IPS-20b (cell line): ENCODE data around the gene CCDC61.

Experiments
- H3K27ac ChIP-seq: one replicate; pipeline ENCODE4 v1.5.1; 2013; ENCODE audit warnings: low read length
- H3K27me3 ChIP-seq: 2 replicates; pipeline ENCODE4 v1.6.1; 2013; ENCODE audit warnings: mild to moderate bottlenecking, low read length, inconsistent platforms; ENCODE audit not compliant: insufficient read depth
- H3K36me3 ChIP-seq: 2 replicates; pipeline ENCODE4 v1.6.1; 2013; ENCODE audit warnings: low read depth, mild to moderate bottlenecking, inconsistent platforms, low read length, moderate library complexity; ENCODE audit not compliant: insufficient read depth
- H3K4me1 ChIP-seq: 2 replicates; pipeline ENCODE4 v1.6.1; 2013; ENCODE audit warnings: mild to moderate bottlenecking, control low read depth, inconsistent platforms, low read length, moderate library complexity; ENCODE audit not compliant: insufficient read depth
- H3K4me3 ChIP-seq: 2 replicates; pipeline ENCODE4 v1.5.1; 2013; ENCODE audit warnings: mild to moderate bottlenecking, low read length, inconsistent platforms
- H3K9ac ChIP-seq: 2 replicates; pipeline ENCODE4 v1.6.1; 2013; ENCODE audit warnings: low read depth, mild to moderate bottlenecking, inconsistent platforms, low read length, moderate library complexity
- H3K9me3 ChIP-seq: 2 replicates; pipeline ENCODE4 v1.6.1; 2013; ENCODE audit warnings: mild to moderate bottlenecking, low read depth, low read length, inconsistent platforms; ENCODE audit not compliant: insufficient read depth

CCDC61 gene

DNA sequence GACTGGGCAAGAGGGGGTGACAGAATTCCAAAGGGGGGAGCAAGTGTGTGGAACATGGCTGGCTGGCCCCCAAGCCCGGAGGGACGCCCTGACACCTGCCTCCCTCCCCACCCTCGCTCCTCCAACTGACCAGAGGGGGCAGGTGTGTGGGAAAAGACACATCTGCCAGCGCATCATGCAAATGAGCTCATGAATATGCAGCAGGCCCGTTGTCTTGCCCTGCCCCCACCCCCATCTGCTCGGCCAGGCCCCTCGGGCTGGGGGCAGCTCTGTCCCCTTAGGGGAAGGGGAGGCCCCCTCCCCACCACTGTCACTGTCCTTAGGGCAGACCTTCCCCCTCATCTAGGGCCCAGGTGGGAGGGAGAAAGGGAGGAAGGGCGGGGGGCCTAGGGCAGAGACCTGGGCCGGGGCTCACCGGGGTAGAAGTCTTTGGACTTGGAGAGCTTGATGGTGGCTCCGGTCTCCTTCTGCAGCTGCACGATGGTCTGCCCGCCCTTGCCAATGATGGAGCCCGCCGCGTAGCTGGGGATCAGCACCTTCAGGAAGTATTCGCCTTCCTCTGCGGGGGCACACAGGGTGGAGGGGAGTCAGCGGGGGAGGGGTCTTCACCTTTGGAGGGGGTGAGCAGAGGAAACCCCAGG lies 34.6 kb upstream of the CCDC61 start:
- peaks cover 7% of the 10 kb centered on the region; the same call in 1 of the 2 replicates for H3K36me3 ChIP-seq

DNA sequence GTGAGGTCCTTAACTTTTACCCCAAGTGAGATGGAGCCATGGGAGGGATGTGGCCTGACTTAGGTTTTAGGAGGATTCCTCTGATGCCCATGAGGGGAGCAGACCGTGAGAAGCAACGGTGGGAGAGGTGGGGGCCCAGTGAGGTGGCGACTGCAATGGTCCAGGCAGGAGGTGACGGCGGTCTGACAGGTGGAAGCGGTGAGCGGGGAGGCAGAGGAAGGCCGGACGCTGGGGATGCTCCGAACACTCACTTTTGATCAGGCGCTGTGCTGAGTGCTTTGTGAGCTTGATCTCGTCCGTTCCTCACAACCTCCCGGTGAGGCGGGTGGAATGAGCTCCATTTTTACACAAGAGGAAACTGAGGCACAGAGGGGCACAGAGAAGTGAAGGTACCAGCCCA lies 33.2 kb upstream of the CCDC61 start:
- H3K27me3 ChIP-seq: no peaks in the 10 kb centered on the region; the same call in 1 of the 2 replicates
- H3K9me3 ChIP-seq: no peaks in the 10 kb centered on the region
- no peak overlapping the region for H3K4me3 ChIP-seq
- no peak overlapping the region for H3K27ac ChIP-seq
- peaks cover 7% of the 10 kb centered on the region; the same call in 1 of the 2 replicates for H3K36me3 ChIP-seq
- H3K9ac ChIP-seq: no peak overlapping the region
- no peaks in the 10 kb centered on the region; the same call in 1 of the 2 replicates for H3K4me1 ChIP-seq

More for the DNA sequence above, 34.6 kb upstream of the CCDC61 start:
- H3K4me1 ChIP-seq: no peaks in the 10 kb centered on the region; the same call in 1 of the 2 replicates
- no peaks in the 10 kb centered on the region for H3K9me3 ChIP-seq
- H3K4me3 ChIP-seq: peak overlapping the region; percentile 52; the same call in 1 of the 2 replicates
- H3K27me3 ChIP-seq: no peaks in the 10 kb centered on the region; the same call in 1 of the 2 replicates
- peak overlapping the region; percentile 39; the same call in 1 of the 2 replicates for H3K9ac ChIP-seq
- H3K27ac ChIP-seq: no peak overlapping the region

DNA sequence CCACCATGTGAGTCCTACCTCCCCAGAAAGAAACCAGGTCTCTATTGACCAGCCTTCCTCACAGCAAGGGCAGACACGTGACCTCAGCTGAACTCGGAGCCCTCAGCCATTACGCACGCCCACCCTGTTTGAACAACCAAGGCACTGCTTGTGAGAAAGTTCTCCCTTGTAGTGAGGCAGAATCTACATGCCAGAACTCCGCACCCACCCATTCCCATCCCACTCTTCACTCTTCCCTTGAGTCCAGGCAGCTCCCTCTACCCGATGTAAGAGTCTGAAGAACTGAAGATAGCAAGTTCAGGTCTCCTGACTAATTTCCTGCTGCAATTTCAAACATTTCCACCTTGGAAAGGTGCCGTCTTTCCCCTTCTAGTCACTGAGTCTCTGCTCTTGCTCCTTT lies 28.0 kb upstream of the CCDC61 start:
- peaks cover 8% of the 10 kb centered on the region for H3K27me3 ChIP-seq

DNA sequence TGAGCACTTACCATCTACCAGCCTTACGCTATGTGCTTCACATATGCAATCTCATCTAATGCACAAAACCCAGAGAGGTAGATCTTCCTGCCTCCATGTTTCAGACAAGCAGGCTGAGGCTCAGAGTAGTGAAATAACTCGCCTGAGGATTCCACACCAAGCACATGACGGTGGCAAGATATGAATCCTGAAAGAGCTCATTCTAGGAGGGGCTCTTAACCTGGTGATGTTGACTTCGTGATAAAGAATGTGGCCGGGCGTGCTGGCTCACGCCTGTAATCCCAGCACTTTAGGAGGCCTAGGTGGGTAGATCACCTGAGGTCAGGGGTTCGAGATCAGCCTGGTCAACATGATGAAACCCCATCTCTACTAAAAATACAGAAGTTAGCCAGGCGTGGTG lies 26.6 kb upstream of the CCDC61 start:
- H3K4me3 ChIP-seq: no peak overlapping the region
- H3K9ac ChIP-seq: no peak overlapping the region
- no peak overlapping the region for H3K27ac ChIP-seq
- H3K9me3 ChIP-seq: no peaks in the 10 kb centered on the region
- no peaks in the 10 kb centered on the region for H3K36me3 ChIP-seq
- peaks cover 14% of the 10 kb centered on the region for H3K27me3 ChIP-seq
- no peaks in the 10 kb centered on the region for H3K4me1 ChIP-seq

More for the DNA sequence above, 28.0 kb upstream of the CCDC61 start:
- H3K36me3 ChIP-seq: no peaks in the 10 kb centered on the region
- no peak overlapping the region for H3K4me3 ChIP-seq
- H3K27ac ChIP-seq: no peak overlapping the region
- H3K9me3 ChIP-seq: no peaks in the 10 kb centered on the region
- no peak overlapping the region for H3K9ac ChIP-seq
- H3K4me1 ChIP-seq: no peaks in the 10 kb centered on the region

DNA sequence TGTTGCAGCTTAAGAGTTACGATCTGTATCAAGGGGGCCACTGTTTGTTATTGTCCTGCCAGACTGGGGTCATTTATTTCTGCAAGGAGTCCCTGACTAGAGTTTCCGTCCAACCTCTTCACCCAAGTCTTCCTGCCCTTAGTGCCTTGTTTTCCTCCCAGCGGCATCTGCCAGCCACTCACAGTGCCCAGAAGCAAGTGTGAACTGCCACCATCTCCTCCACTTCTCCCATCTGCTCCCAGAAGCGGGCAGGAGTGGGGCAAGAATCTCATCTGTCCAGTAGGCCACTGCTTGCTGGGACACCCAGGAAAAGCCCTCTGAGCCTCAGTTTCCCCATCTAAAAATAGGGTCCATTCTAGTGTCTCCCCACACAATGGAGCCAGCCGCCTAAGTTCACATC lies 25.6 kb upstream of the CCDC61 start:
- H3K27me3 ChIP-seq: peaks cover 19% of the 10 kb centered on the region

DNA sequence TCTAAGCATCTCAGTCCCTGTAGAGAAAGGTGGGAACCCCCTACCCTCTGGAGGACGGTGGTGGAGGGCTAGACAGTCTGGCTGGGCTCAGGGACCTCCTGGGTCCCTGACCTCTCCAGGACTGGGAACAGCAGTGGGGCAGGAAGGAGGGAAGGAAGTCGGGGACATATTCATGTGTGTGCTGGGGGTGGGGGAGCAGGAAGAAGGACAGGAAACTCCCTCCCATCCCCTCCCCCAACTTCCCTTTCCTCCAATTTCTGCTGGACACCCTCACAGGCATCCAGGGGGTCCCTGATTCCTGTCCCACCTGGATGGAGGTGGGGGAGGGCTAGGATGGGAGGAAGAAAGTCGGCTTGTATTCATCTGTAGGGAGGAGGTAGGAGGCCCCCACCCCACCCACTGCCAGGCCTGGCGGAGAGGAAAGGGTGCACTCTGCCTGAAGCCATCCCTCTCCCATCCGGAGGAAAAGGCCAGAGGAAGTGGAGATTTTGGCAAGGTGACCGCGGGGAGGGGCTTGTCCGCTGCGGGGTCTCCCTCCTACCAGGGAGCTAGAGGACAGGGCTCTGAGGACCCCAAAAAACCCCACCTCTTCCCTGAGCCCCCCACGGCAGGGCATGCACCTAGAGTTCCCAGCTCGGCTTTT lies 23.9 kb upstream of the CCDC61 start:
- no peak overlapping the region for H3K27ac ChIP-seq
- H3K9me3 ChIP-seq: no peaks in the 10 kb centered on the region
- no peaks in the 10 kb centered on the region; the same call in 1 of the 2 replicates for H3K4me1 ChIP-seq
- H3K27me3 ChIP-seq: peaks cover 19% of the 10 kb centered on the region
- no peak overlapping the region for H3K4me3 ChIP-seq
- no peaks in the 10 kb centered on the region for H3K36me3 ChIP-seq
- H3K9ac ChIP-seq: no peak overlapping the region

More for the DNA sequence above, 25.6 kb upstream of the CCDC61 start:
- Histone ChIP-seq H3K27ac (no peak overlapping the region), H3K4me1 (no peaks in the 10 kb centered on the region), H3K9ac (no peak overlapping the region), H3K4me3 (no peak overlapping the region), H3K36me3 (no peaks in the 10 kb centered on the region), H3K9me3 (no peaks in the 10 kb centered on the region)

DNA sequence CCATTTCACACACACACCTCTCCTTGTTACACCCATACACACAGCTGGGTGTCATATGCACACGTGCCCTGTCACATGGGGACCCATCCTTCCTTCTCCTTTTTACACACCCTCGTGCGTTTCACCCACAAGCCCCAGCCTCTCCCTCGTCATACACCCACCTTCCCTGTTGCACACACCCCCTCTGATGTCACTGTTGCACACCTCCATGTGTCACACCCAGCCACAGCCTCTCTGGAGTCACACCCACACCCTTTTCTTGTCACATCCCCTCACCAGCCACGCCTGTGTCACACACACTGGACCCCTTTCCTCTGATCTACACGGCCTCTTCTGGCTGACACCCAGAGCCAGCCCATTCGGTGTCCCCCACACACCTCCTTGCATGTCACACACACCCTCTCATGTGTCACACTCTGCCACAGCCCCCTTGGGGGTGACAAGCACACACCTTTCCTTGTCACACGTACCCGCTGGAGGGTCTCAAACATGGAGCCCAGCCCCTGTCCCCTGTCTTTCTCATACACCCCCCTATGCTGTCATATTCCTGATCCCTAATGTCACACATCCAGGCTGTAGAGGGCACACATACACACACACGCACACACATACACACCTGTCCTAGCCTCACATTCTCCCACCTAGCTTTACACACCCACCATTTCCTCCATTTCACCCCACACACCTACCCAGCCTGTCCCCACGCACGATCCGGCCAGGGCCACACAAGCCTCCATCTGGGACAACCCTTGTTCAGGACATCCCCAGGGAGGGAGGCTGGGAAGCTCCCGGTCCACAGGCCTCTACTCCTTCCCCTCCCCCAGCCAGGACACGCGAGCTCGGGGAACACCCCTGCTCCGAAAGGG lies 23.0 kb upstream of the CCDC61 start:
- no peaks in the 10 kb centered on the region for H3K9me3 ChIP-seq
- H3K36me3 ChIP-seq: no peaks in the 10 kb centered on the region
- peak overlapping the region; percentile 58; the same call in 1 of the 2 replicates for H3K4me3 ChIP-seq
- peaks cover 19% of the 10 kb centered on the region for H3K27me3 ChIP-seq
- H3K4me1 ChIP-seq: no peaks in the 10 kb centered on the region; the same call in 1 of the 2 replicates
- H3K27ac ChIP-seq: no peak overlapping the region
- H3K9ac ChIP-seq: no peak overlapping the region

DNA sequence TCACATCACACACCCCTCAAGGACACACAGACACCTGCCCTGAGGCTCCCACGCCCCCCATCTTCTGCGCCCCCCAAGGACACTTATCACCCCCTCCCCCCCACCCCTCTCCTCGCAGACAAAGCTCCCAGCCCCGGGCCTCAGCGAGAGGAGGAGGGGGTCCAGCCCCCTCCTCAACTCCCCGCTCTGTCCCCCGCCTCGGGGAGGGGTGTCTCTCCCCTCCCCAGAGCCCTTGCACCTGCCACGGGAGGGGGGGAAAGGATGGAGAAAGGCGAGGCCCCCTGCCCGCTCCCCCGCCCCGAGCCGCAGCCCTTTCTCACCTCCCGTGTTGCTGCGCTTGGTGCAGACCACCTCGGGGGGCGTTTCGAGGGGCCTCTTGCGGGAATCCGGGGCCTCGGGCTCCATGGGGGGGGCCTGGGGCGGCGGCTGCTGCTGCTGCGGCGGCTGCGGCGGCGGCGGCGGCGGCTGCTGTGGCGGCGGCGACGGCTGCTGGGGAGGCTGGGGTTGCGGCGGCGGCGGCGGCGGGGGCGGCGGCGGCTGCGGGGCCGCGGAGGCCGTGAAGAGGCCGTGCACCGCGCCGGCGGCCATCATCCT lies 22.2 kb upstream of the CCDC61 start:
- Histone ChIP-seq H3K27ac (no peak overlapping the region), H3K9me3 (no peaks in the 10 kb centered on the region), H3K4me1 (no peaks in the 10 kb centered on the region; the same call in 1 of the 2 replicates), H3K36me3 (no peaks in the 10 kb centered on the region), H3K4me3 (peak overlapping the region; percentile 58; the same call in 1 of the 2 replicates), H3K27me3 (peaks cover 19% of the 10 kb centered on the region), H3K9ac (no peak overlapping the region)

DNA sequence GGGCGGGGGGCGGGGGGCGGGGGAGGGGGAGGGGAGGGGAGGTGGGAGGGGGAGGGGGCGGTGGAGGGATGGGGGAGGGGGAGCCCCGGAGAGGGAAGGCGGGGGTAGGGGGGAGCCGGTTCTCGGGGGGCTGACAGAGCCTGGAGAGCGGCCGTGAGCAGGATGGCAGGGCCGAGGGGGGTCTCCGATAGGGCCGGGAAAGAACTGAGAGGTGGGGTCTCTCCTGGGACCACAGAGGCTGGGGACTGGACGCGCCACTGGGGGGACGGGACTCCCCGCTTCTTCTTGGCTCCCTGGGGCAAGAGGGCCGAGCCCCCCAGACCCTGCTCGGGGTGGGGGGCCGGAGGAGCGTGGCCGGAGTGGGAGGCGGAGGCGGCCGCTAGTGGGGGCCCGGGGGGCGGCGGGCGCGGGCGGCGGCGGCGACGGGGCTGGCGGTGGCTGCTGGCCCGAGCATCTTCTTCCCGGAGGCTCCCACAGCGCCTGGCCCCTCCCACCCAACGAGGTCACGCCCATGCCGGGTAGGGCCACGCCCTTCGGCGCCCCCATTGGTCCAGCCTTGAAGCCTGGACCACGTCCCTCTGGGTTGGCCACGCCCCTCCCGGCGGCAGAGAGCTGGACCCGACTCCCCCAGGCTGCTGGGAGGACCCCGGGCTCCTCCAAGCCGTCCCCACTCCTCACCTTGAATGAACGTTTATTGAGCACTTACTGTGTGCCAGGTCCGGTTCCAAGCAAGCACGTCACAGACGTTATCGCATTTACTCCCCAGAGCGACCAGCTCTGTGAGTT lies 21.5 kb upstream of the CCDC61 start, which contains the start of gene NOVA2:
Gene NOVA2 (minus strand): TSS at position 313 of the 786 bp plus-strand sequence. CDS start 514 bp downstream, outside the sequence.
- H3K36me3 ChIP-seq: no peaks in the 10 kb centered on the region
- H3K27ac ChIP-seq: no peak within 1 kb of the TSS
- H3K9me3 ChIP-seq: no peaks in the 10 kb centered on the region
- no peaks in the 10 kb centered on the region; the same call in 1 of the 2 replicates for H3K4me1 ChIP-seq
- no peak within 1 kb of the TSS for H3K9ac ChIP-seq
- peak within 1 kb of the TSS; percentile 62; the same call in 1 of the 2 replicates for H3K4me3 ChIP-seq
- peaks cover 19% of the 10 kb centered on the region for H3K27me3 ChIP-seq

DNA sequence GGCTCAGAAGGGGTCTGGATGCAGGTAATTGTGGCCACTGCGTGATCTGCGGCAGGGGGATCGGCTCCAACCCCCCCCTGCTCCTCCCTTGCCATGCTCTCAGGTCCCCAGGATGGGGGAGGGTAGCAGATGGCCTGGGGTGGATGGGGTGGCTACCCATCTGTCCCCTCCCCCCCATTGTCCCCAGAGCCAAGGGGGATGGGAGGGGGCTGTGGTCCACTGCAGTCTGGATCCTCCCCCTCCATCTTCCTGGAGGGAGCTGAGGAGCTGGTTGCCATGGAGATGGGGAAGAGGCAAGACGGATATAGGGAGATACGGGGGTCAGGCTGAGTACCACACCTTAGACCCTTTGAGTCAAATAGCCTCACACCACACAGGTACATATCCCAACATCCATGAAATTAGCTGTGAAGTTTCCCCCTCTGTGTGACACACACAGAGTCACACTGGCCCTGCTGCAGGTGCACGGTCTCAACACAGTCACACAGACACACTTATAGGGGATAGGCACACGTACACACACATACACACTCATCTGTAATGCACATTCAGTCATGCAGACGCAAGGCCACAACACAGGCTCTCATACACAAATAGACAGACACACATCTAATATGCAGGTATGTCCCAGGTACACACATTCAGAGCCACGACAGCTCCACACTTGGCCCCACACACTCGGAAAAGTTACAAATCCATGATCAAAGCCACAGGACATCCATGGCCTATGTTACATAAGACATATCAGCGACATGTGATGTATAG lies 19.8 kb upstream of the CCDC61 start:
- no peaks in the 10 kb centered on the region for H3K36me3 ChIP-seq
- H3K4me1 ChIP-seq: no peaks in the 10 kb centered on the region; the same call in 1 of the 2 replicates
- no peaks in the 10 kb centered on the region for H3K9me3 ChIP-seq
- no peak overlapping the region for H3K4me3 ChIP-seq
- peaks cover 19% of the 10 kb centered on the region for H3K27me3 ChIP-seq
- H3K27ac ChIP-seq: no peak overlapping the region
- H3K9ac ChIP-seq: no peak overlapping the region
